ENCODE measurements around the gene TAS1R3.

The TAS1R3 gene

GRCh38 chr1:1347663-1348419 lies 16.8 kb downstream of the TAS1R3 start:
- peak overlapping the region; percentile 50 to 90 (median 60) for H3K4me3 ChIP-seq
- peak overlapping the region in 18 of 21 experiments; percentile 41 to 88 (median 76) for H3K27ac ChIP-seq

GRCh38 chr1:1348420-1349255 lies 17.6 kb downstream of the TAS1R3 start:
- H3K27ac ChIP-seq = peak overlapping the region in 18 of 21 experiments; percentile 41 to 88 (median 76)
- peak overlapping the region; percentile 50 to 90 (median 60) for H3K4me3 ChIP-seq

GRCh38 chr1:1349256-1350012 lies 18.4 kb downstream of the TAS1R3 start, which contains the start of gene DVL1:
Gene DVL1, minus strand, starts transcription at chr1:1349418. Its CDS starts 353 bp downstream, at chr1:1349065.
- Histone ChIP-seq H3K27ac (peak within 1 kb of the TSS; percentile 69 to 97 (median 90)), H3K4me3 (peak within 1 kb of the TSS; percentile 57 to 90 (median 76))

GRCh38 chr1:1351511-1352427 lies 20.7 kb downstream of the TAS1R3 start:
- H3K4me3 ChIP-seq = peak overlapping the region in 1 of 7 experiments; percentile 15
- peak overlapping the region in 4 of 21 experiments; percentile 7 to 49 (median 34) for H3K27ac ChIP-seq

GRCh38 chr1:1352786-1353388 lies 21.8 kb downstream of the TAS1R3 start:
- Histone ChIP-seq H3K27ac (peak overlapping the region in 1 of 21 experiments; percentile 14), H3K4me3 (no peak overlapping the region)

- no peak overlapping the region for H3K4me3 ChIP-seq
Observed at GRCh38 chr1:1353389-1354151, 22.5 kb downstream of the TAS1R3 start.

GRCh38 chr1:1354271-1355247 lies 23.5 kb downstream of the TAS1R3 start:
- Histone ChIP-seq H3K27ac (no peak overlapping the region), H3K4me3 (peak overlapping the region in 2 of 7 experiments; percentile 17 to 37)

More at GRCh38 chr1:1353389-1354151, 22.5 kb downstream of the TAS1R3 start:
- peak overlapping the region in 2 of 21 experiments; percentile 14 to 48 for H3K27ac ChIP-seq

GRCh38 chr1:1355416-1355815 lies 24.3 kb downstream of the TAS1R3 start:
- peak overlapping the region in 3 of 21 experiments; percentile 2 to 63 (median 14) for H3K27ac ChIP-seq
- H3K4me3 ChIP-seq = peak overlapping the region in 6 of 7 experiments; percentile 0 to 37 (median 16)

GRCh38 chr1:1356166-1356795 lies 25.2 kb downstream of the TAS1R3 start:
- Histone ChIP-seq H3K4me3 (peak overlapping the region; percentile 21 to 44 (median 32)), H3K27ac (peak overlapping the region in 14 of 21 experiments; percentile 34 to 97 (median 84))

GRCh38 chr1:1356796-1357401 lies 25.8 kb downstream of the TAS1R3 start:
- Histone ChIP-seq H3K4me3 (peak overlapping the region; percentile 21 to 44 (median 32)), H3K27ac (peak overlapping the region in 17 of 21 experiments; percentile 34 to 97 (median 84))

GRCh38 chr1:1357871-1358432 lies 26.9 kb downstream of the TAS1R3 start:
- H3K4me3 ChIP-seq = peak overlapping the region; percentile 21 to 44 (median 32)
- peak overlapping the region in 20 of 21 experiments; percentile 43 to 97 (median 84) for H3K27ac ChIP-seq

GRCh38 chr1:1358433-1359271 lies 27.6 kb downstream of the TAS1R3 start, which contains the start of gene MXRA8:
Gene MXRA8, minus strand, starts transcription at chr1:1358555. Its CDS starts 51 bp downstream, at chr1:1358504.
- Histone ChIP-seq H3K27ac (peak within 1 kb of the TSS in 20 of 21 experiments; percentile 61 to 97 (median 84)), H3K4me3 (peak within 1 kb of the TSS; percentile 21 to 44 (median 32))

- H3K4me3 ChIP-seq = no peak overlapping the region
- H3K27ac ChIP-seq = peak overlapping the region in 20 of 21 experiments; percentile 54 to 97 (median 84)
Observed at GRCh38 chr1:1359308-1359663, 28.2 kb downstream of the TAS1R3 start.

All from skin epidermis (tissue), 12 donors.